ENCODE results near the gene SKI. TPM values are rescaled to one million over a fixed set of nuclear protein-coding genes. Genes with fewer than 3 reads are reported as not detected.

Gene SKI
- total and polyA plus RNA-seq, 2 of the 4 experiments (the other 2 are of a cell fraction), result 2.3 to 20.1 TPM

DNA sequence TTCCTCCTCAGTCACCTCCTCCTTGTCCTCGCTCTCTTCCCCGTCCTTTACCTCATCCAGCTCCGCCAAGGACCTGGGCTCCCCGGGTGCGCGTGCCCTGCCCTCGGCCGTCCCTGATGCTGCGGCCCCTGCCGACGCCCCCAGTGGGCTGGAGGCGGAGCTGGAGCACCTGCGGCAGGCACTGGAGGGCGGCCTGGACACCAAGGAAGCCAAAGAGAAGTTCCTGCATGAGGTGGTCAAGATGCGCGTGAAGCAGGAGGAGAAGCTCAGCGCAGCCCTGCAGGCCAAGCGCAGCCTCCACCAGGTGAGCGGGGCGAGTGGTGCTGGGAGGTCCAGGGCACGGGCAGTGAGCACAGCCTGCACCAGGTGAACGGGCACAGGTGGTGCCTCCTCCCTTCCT is 76.2 kb downstream of the SKI start:
- peaks cover 59% of the 10 kb centered on the region for H3K36me3 ChIP-seq (ENCODE audit: control insufficient read depth, insufficient read depth, low read length)
- no peak for ATAC-seq (ENCODE audit: low read depth)
- H4K8ac ChIP-seq (ENCODE audit: low read depth in 2 of 2, low read length in 2 of 2), result no peak overlapping the region
- no peak overlapping the region for H2AK5ac ChIP-seq (ENCODE audit: low read depth, low read length)
- no peak overlapping the region for H3K4me2 ChIP-seq (ENCODE audit: low read depth, low read length)
- no peak overlapping the region for H3K14ac ChIP-seq (replicated peaks; ENCODE audit: low read depth, low read length)
- H2BK5ac ChIP-seq (ENCODE audit: low read depth, low read length, poor library complexity, severe bottlenecking), result no peak overlapping the region
- ChIA-PET CTCF (no interaction called here), POLR2A (ENCODE audit: unreplicated experiment) (interaction anchor here (0.6 kb wide), 1 partner anchor 11 kb away, joined by 4 read pairs; no protein-coding TSS in a partner anchor)
- no peak overlapping the region for H2BK15ac ChIP-seq (ENCODE audit: low read depth, low read length)
- no peak overlapping the region for H4K5ac ChIP-seq (ENCODE audit: low read depth, low read length)
- H3K9me3 ChIP-seq (ENCODE audit: control insufficient read depth, insufficient read depth, low read length), result no peaks in the 10 kb centered on the region
- DNase-seq, result no peak
- no peak overlapping the region for H3K4ac ChIP-seq (ENCODE audit: low read depth, low read length)
- peaks cover 56% of the 10 kb centered on the region for H4K20me1 ChIP-seq (ENCODE audit: insufficient read depth, low read length)
- in situ Hi-C loops (cut with MboI; ENCODE audit: low sequenced_read_pairs), result no loop called here
- no peak overlapping the region for H2AFZ ChIP-seq (replicated peaks; ENCODE audit: low read length, poor library complexity)
- no peak overlapping the region for H3K27ac ChIP-seq (ENCODE audit: insufficient read depth, low read length)
- H3K79me1 ChIP-seq (ENCODE audit: low read depth in 1 of 2, low read length in 2 of 2), result peaks cover 5 to 64% of the 10 kb centered on the region in 2 experiments
- BruUV-seq (replicated peaks), result no TSS peak
- TF ChIP-seq CEBPB (IDR thresholded peaks at IDR 0.05; ENCODE audit: low read depth, low read length), result no peak
- no peak for TF ChIP-seq SMC3 (IDR thresholded peaks at IDR 0.05; ENCODE audit: low read depth, low read length)
- no peak for TF ChIP-seq NFE2L2 (IDR thresholded peaks at IDR 0.05; ENCODE audit: low read depth, low read length)
- no peak overlapping the region for H3K9ac ChIP-seq (ENCODE audit: low read depth, low read length)
- no peak overlapping the region for H3K4me3 ChIP-seq (ENCODE audit: insufficient read depth, low read depth, low read length)
- H2BK120ac ChIP-seq (ENCODE audit: low read depth, low read length), result no peak overlapping the region
- H4K91ac ChIP-seq (ENCODE audit: insufficient read depth, low read depth, low read length), result no peak overlapping the region
- H3K27me3 ChIP-seq (ENCODE audit: control insufficient read depth, insufficient read depth, low read length), result no peaks in the 10 kb centered on the region
- H2AK9ac ChIP-seq (replicated peaks; ENCODE audit: low read depth, low read length, poor library complexity), result no peak overlapping the region
- no peaks in the 10 kb centered on the region; the same call in 1 of the 2 replicates for H3K9me1 ChIP-seq (ENCODE audit: insufficient read depth, low read length)
- H2BK20ac ChIP-seq (ENCODE audit: low read depth, low read length), result no peak overlapping the region
- peaks cover 18% of the 10 kb centered on the region for H3K4me1 ChIP-seq (ENCODE audit: control insufficient read depth, insufficient read depth, low read length)
- no peak overlapping the region for H3K56ac ChIP-seq (ENCODE audit: extremely low read depth, insufficient read depth, low read length)
- intact Hi-C loops (cut with micrococcal nuclease), result no loop called here
- no peak overlapping the region for H3K18ac ChIP-seq (ENCODE audit: low read depth, low read length)
- 93% methylated on average over 14 of the region's 22 CpGs; no CpG with 5 or more reads in 1 of the 2 experiments for WGBS, 2 experiments (ENCODE audit: extremely low coverage in 2 of 2, insufficient read length in 1 of 2)
- H3K23ac ChIP-seq (ENCODE audit: low read depth, low read length), result no peak overlapping the region
- dilution Hi-C loops (cut with HindIII; ENCODE audit: low sequenced_read_pairs, unreplicated experiment), result no loop called here
